HG03139 (cell line): ENCODE measurements around the gene STAMBPL1.
"Not testable (repeated sequence)": the region's sequence is repeated elsewhere in the genome, so short reads cannot be mapped to it uniquely, and the experiment has no call there.

Experiments used
- ATAC-seq: cut with Tn5 transposase; IDR thresholded peaks from one replicate; pipeline ENCODE4 v1.9.1; 2021; ENCODE audit not compliant: unreplicated experiment

STAMBPL1 gene

GRCh38 chr10:88854684-88855083 is 25.4 kb upstream of the STAMBPL1 start:
- ATAC-seq = no peak

- no peak for ATAC-seq
Measured at GRCh38 chr10:88857831-88858230, 22.2 kb upstream of the STAMBPL1 start.

DNA sequence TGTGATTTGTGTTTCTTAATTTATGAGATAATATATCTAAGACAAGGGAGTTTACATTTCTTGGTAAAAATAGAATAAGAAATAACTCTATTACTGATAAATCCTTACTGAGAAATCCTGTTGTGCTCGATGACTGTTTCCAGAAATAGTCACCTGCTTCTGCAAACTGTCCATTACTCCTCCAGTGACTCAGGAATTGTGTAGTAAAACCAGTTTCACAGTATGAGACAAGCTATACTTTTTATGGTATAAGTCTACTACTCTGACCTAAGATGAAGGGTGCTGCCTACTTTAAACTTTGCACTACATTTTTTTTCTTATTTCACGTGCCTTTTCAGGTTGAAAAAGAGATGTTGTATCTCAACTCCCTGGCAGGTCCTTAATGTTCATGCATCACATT is 21.6 kb upstream of the STAMBPL1 start:
- no peak for ATAC-seq

GRCh38 chr10:88861036-88861435 is 19.0 kb upstream of the STAMBPL1 start:
- ATAC-seq = no peak

- ATAC-seq = no peak
Measured at GRCh38 chr10:88865281-88865876, 14.7 kb upstream of the STAMBPL1 start.

GRCh38 chr10:88866454-88866853 is 13.6 kb upstream of the STAMBPL1 start:
- ATAC-seq = no peak

DNA sequence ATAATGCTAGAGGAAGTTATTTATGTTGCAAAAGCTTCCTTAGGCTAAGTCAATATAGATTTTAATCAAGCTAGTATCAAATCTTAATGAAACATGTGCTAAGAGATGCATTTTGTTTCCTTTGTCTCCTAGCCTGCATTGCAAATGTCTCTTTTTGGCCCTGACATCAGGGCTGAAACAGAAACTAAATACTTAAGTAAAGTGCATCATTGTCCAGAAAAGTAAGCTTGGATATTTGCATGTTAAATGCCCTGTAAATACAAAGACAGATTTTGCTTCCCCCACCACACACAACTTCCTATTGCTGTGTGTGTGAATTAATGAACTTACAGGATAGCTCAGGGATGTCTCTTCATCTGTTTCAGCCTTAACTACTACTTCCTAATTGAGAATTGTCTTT is 10.0 kb upstream of the STAMBPL1 start:
- ATAC-seq = no peak

DNA sequence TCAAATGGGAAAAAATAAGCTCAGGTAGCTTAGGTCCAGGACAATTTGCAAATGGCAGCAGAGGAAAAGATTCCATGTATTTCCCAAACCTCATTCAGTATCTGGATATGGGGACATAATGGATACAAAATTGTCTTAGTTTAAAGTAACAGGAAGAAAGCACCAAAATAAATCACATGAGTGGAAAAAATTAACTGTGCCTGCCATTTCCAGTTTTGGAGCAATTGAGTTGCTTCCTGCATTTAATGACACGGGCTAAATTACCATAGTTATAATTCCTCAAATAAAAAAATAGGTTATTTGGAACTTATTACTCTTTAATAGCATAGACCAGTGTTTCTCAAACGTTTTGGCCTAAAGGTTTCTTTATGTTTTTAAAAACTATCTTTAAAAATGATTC is 6.3 kb upstream of the STAMBPL1 start:
- no peak for ATAC-seq

DNA sequence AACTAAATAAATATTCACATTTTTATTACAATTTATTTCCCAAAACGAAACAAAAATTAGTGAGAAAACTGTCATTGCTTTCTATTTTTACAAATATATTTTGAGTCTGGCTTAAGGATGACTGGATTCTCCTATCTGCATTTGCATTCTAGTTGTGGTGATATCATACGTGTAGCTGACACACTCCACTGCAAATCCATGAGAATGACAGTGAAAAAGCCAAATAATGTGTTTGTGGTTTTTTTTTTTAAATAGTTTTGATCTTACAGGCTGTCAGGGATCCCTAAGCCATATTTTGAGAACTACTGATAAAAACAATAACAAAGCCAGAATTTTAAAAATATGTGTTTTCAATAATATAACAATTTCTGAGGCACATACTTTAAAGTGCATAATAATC is 5.8 kb upstream of the STAMBPL1 start:
- no peak for ATAC-seq

- ATAC-seq = no peak
Measured at GRCh38 chr10:88875081-88875480, 5.0 kb upstream of the STAMBPL1 start.

GRCh38 chr10:88877298-88877697 is 2.7 kb upstream of the STAMBPL1 start:
- no peak for ATAC-seq

GRCh38 chr10:88880282-88881076 is 434 bp downstream of the STAMBPL1 start:
- ATAC-seq = peak; percentile 66

- no peak for ATAC-seq
Measured at GRCh38 chr10:88881320-88881719, 1.3 kb downstream of the STAMBPL1 start.

GRCh38 chr10:88881922-88882645 is 2.0 kb downstream of the STAMBPL1 start:
- ATAC-seq = no peak

GRCh38 chr10:88882646-88883447 is 2.8 kb downstream of the STAMBPL1 start:
- not testable (repeated sequence) for ATAC-seq

- ATAC-seq = no peak
Measured at GRCh38 chr10:88883448-88883809, 3.4 kb downstream of the STAMBPL1 start.

- peak; percentile 55 for ATAC-seq
Measured at GRCh38 chr10:88886557-88886956, 6.5 kb downstream of the STAMBPL1 start.

- no peak for ATAC-seq
Measured at GRCh38 chr10:88888810-88889445, 8.9 kb downstream of the STAMBPL1 start.

GRCh38 chr10:88889559-88890337 is 9.7 kb downstream of the STAMBPL1 start:
- ATAC-seq = peak; percentile 60
